ENCODE data around the gene MRPS6.

The MRPS6 gene

DNA sequence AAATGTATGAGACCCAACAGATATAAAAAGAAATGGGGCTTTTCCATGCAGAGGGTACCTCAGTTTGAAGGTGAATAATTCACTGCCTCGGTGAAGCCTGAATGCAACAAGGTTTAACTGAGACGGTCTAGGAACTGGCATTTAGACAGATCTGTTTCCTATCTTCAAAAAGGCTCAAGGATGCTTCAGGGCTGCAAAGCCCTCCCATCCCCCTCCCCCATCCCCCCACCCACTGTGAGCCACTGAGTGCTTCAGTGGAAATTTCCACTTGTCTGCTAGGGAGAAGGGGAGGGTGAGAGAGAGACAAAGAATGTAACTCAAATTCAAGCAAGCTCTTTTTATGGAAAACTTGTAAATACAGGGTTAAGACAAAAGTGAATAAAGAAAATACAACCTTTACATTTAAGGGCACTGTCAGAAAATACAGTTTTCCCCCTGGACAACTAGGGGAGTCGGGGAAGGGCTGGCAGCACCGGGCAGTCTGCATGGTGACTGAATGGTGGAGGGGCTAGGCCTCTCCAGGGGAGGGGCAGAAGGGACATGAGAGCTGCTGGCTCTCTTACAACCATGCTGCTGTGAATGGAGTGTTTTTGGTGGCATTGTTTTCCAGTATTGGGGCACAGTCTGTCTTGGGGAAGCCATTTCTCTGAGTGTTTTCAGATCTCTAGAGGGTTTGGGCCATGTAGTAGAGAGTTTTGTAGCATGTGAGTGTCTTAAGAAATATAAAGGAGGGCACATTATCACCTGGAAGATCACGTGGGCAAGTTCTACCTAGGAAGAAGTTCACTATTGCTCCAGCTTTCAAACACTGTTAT, 56.7 kb downstream of the MRPS6 start:
- DNase-seq: peak; percentile 65
- H3K4me2 ChIP-seq (ENCODE audit: low read length, poor library complexity, severe bottlenecking): no peak overlapping the region
- peak overlapping the region in 1 of 2 experiments; percentile 93 for H2BK12ac ChIP-seq (ENCODE audit: low read length in 2 of 2)
- peak overlapping the region in 1 of 2 experiments; percentile 94 for H3K14ac ChIP-seq (ENCODE audit: low read length in 2 of 2)
- peaks cover 24 to 89% of the 10 kb centered on the region in 2 experiments for H3K36me3 ChIP-seq (ENCODE audit: control insufficient read depth in 1 of 2, insufficient read depth in 2 of 2, low read depth in 1 of 2, low read length in 2 of 2)
- peaks cover 30% of the 10 kb centered on the region for H3K4me1 ChIP-seq (ENCODE audit: control insufficient read depth, insufficient read depth, low read depth, low read length)
- H3K79me1 ChIP-seq (replicated peaks; ENCODE audit: low read length, poor library complexity, severe bottlenecking): peaks cover 11% of the 10 kb centered on the region
- peak overlapping the region; percentile 67 for H4K91ac ChIP-seq (ENCODE audit: low read length)
- H2AK5ac ChIP-seq (ENCODE audit: low read length, severe bottlenecking): peak overlapping the region; percentile 37
- H3K18ac ChIP-seq (ENCODE audit: low read depth in 1 of 2, low read length in 2 of 2): peak overlapping the region; percentile 92
- H3K4ac ChIP-seq (ENCODE audit: low read depth in 1 of 2, low read length in 2 of 2): peak overlapping the region; percentile 62 to 96
- no peaks in the 10 kb centered on the region for H3K27me3 ChIP-seq (ENCODE audit: control insufficient read depth in 1 of 2, insufficient read depth in 1 of 2, low read length in 2 of 2)
- 34% methylated on average over 5 of the region's 5 CpGs for WGBS
- peak overlapping the region; percentile 90 for H3K27ac ChIP-seq (ENCODE audit: low read length, poor library complexity, severe bottlenecking)
- H2AFZ ChIP-seq (ENCODE audit: low read depth, low read length): no peak overlapping the region
- no peak overlapping the region for H2BK15ac ChIP-seq (ENCODE audit: low read depth, poor library complexity, severe bottlenecking)
- no peaks in the 10 kb centered on the region for H3K9me3 ChIP-seq (ENCODE audit: control insufficient read depth, low read length)
- no peak overlapping the region for H3K23ac ChIP-seq (ENCODE audit: low read length in 2 of 2)
- peak overlapping the region; percentile 72 for H3K9ac ChIP-seq (ENCODE audit: low read length)
- H2BK120ac ChIP-seq (ENCODE audit: low read depth, low read length): peak overlapping the region; percentile 29
- H4K8ac ChIP-seq (ENCODE audit: low read length): peak overlapping the region; percentile 29
- peak overlapping the region in 1 of 2 experiments; percentile 51 for H3K4me3 ChIP-seq (ENCODE audit: insufficient read depth in 1 of 2, low read depth in 1 of 2, low read length in 2 of 2)
- H2BK5ac ChIP-seq (ENCODE audit: low read depth, low read length, poor library complexity, severe bottlenecking): peak overlapping the region; percentile 10

DNA sequence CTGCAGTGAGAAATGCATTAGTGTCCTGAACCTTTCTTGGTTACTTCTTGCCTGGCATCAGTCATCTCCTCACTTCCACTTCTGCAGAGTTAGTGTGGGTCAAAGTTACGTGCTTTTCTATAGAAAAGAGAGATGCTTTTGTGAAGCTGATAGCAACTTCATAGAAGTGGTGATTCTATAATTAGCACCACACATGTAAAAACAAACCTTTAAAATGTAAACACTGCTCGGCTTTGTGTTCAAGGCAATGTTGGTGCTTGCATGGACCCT, 57.3 kb downstream of the MRPS6 start:
- peak overlapping the region in 1 of 2 experiments; percentile 9 for H3K4me3 ChIP-seq (ENCODE audit: insufficient read depth in 1 of 2, low read depth in 1 of 2, low read length in 2 of 2)
- H3K36me3 ChIP-seq (ENCODE audit: control insufficient read depth in 1 of 2, insufficient read depth in 2 of 2, low read depth in 1 of 2, low read length in 2 of 2): peaks cover 29 to 89% of the 10 kb centered on the region in 2 experiments
- H2AK5ac ChIP-seq (ENCODE audit: low read length, severe bottlenecking): peak overlapping the region; percentile 49
- H3K27ac ChIP-seq (ENCODE audit: low read length, poor library complexity, severe bottlenecking): peak overlapping the region; percentile 85
- no peak overlapping the region for H2BK5ac ChIP-seq (ENCODE audit: low read depth, low read length, poor library complexity, severe bottlenecking)
- no peaks in the 10 kb centered on the region for H3K9me3 ChIP-seq (ENCODE audit: control insufficient read depth, low read length)
- no peak overlapping the region for H4K8ac ChIP-seq (ENCODE audit: low read length)
- H3K4ac ChIP-seq (ENCODE audit: low read depth in 1 of 2, low read length in 2 of 2): peak overlapping the region in 1 of 2 experiments; percentile 70
- DNase-seq: no peak
- H3K9ac ChIP-seq (ENCODE audit: low read length): peak overlapping the region; percentile 62
- no peak overlapping the region for H2BK120ac ChIP-seq (ENCODE audit: low read depth, low read length)
- H3K79me1 ChIP-seq (replicated peaks; ENCODE audit: low read length, poor library complexity, severe bottlenecking): peaks cover 11% of the 10 kb centered on the region
- H3K18ac ChIP-seq (ENCODE audit: low read depth in 1 of 2, low read length in 2 of 2): peak overlapping the region; percentile 92
- no peak overlapping the region for H3K14ac ChIP-seq (ENCODE audit: low read length in 2 of 2)
- peaks cover 35% of the 10 kb centered on the region for H3K4me1 ChIP-seq (ENCODE audit: control insufficient read depth, insufficient read depth, low read depth, low read length)
- H2AFZ ChIP-seq (ENCODE audit: low read depth, low read length): no peak overlapping the region
- H2BK15ac ChIP-seq (ENCODE audit: low read depth, poor library complexity, severe bottlenecking): no peak overlapping the region
- H4K91ac ChIP-seq (ENCODE audit: low read length): no peak overlapping the region
- 33% methylated on average over 1 of the region's 2 CpGs for WGBS
- no peaks in the 10 kb centered on the region for H3K27me3 ChIP-seq (ENCODE audit: control insufficient read depth in 1 of 2, insufficient read depth in 1 of 2, low read length in 2 of 2)
- H2BK12ac ChIP-seq (ENCODE audit: low read length in 2 of 2): no peak overlapping the region
- no peak overlapping the region for H3K4me2 ChIP-seq (ENCODE audit: low read length, poor library complexity, severe bottlenecking)
- no peak overlapping the region for H3K23ac ChIP-seq (ENCODE audit: low read length in 2 of 2)

DNA sequence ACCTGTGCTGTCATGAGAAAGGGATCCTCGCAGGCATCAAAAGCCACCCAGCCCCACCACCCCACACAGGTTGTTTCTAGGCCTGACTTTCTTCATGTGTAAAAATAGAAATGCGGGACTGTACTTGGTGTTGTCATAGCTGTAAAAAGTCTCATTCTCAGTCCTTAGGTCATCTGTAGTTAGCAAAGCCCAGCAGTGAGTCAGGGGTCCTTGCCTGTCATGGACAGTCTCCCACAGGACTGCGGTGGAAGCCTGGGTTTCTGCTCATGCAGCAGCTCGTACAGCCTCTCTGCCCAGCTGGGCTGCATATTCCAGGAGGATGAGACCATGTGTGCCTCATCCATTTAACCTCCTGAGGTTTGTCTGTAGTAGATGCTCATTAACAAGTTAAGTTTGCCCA, 58.2 kb downstream of the MRPS6 start:
- H3K27me3 ChIP-seq (ENCODE audit: control insufficient read depth in 1 of 2, insufficient read depth in 1 of 2, low read length in 2 of 2): no peaks in the 10 kb centered on the region
- H3K4me3 ChIP-seq (ENCODE audit: insufficient read depth in 1 of 2, low read depth in 1 of 2, low read length in 2 of 2): no peak overlapping the region
- no peak overlapping the region for H3K4ac ChIP-seq (ENCODE audit: low read depth in 1 of 2, low read length in 2 of 2)
- H3K23ac ChIP-seq (ENCODE audit: low read length in 2 of 2): no peak overlapping the region
- WGBS: 61% methylated on average over 3 of the region's 4 CpGs
- no peak overlapping the region for H2AK5ac ChIP-seq (ENCODE audit: low read length, severe bottlenecking)
- H2AFZ ChIP-seq (ENCODE audit: low read depth, low read length): no peak overlapping the region
- no peak overlapping the region for H2BK12ac ChIP-seq (ENCODE audit: low read length in 2 of 2)
- peaks cover 9% of the 10 kb centered on the region for H3K79me1 ChIP-seq (replicated peaks; ENCODE audit: low read length, poor library complexity, severe bottlenecking)
- no peak overlapping the region for H2BK15ac ChIP-seq (ENCODE audit: low read depth, poor library complexity, severe bottlenecking)
- H3K14ac ChIP-seq (ENCODE audit: low read length in 2 of 2): no peak overlapping the region
- peak; percentile 70 for DNase-seq
- peaks cover 32% of the 10 kb centered on the region for H3K4me1 ChIP-seq (ENCODE audit: control insufficient read depth, insufficient read depth, low read depth, low read length)
- H3K27ac ChIP-seq (ENCODE audit: low read length, poor library complexity, severe bottlenecking): peak overlapping the region; percentile 28
- H2BK120ac ChIP-seq (ENCODE audit: low read depth, low read length): no peak overlapping the region
- peak overlapping the region; percentile 52 for H4K91ac ChIP-seq (ENCODE audit: low read length)
- peak overlapping the region; percentile 57 for H4K8ac ChIP-seq (ENCODE audit: low read length)
- H3K9ac ChIP-seq (ENCODE audit: low read length): peak overlapping the region; percentile 62
- no peak overlapping the region for H3K18ac ChIP-seq (ENCODE audit: low read depth in 1 of 2, low read length in 2 of 2)
- no peak overlapping the region for H2BK5ac ChIP-seq (ENCODE audit: low read depth, low read length, poor library complexity, severe bottlenecking)
- H3K36me3 ChIP-seq (ENCODE audit: control insufficient read depth in 1 of 2, insufficient read depth in 2 of 2, low read depth in 1 of 2, low read length in 2 of 2): peaks cover 31 to 87% of the 10 kb centered on the region in 2 experiments
- H3K9me3 ChIP-seq (ENCODE audit: control insufficient read depth, low read length): no peaks in the 10 kb centered on the region
- no peak overlapping the region for H3K4me2 ChIP-seq (ENCODE audit: low read length, poor library complexity, severe bottlenecking)

DNA sequence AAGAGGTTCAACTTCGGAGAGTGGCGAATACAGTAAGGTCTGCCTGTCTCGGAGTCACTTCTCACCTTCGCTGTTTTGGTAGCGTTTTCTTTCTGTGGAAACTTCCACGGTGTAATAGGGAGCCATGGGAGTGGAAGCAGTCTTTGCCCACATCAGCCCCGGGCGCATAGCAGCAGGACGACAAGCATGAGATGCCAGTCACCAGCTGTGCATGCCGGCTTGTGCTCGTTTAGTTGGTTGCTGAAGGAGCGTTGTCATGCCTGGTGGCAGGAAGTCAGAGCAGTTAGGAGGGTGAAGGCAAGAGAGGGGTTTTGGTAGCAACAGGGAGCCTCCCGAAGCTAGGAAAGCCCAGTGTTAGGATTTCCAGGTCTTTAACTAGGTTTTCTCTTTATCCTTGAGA, 58.8 kb downstream of the MRPS6 start:
- H3K18ac ChIP-seq (ENCODE audit: low read depth in 1 of 2, low read length in 2 of 2): no peak overlapping the region
- H3K4me2 ChIP-seq (ENCODE audit: low read length, poor library complexity, severe bottlenecking): no peak overlapping the region
- no peak overlapping the region for H3K4ac ChIP-seq (ENCODE audit: low read depth in 1 of 2, low read length in 2 of 2)
- no peak overlapping the region for H4K8ac ChIP-seq (ENCODE audit: low read length)
- H2AFZ ChIP-seq (ENCODE audit: low read depth, low read length): no peak overlapping the region
- no peak for DNase-seq
- H4K91ac ChIP-seq (ENCODE audit: low read length): peak overlapping the region; percentile 73
- no peak overlapping the region for H3K4me3 ChIP-seq (ENCODE audit: insufficient read depth in 1 of 2, low read depth in 1 of 2, low read length in 2 of 2)
- H3K36me3 ChIP-seq (ENCODE audit: control insufficient read depth in 1 of 2, insufficient read depth in 2 of 2, low read depth in 1 of 2, low read length in 2 of 2): peaks cover 27 to 87% of the 10 kb centered on the region in 2 experiments
- H2BK12ac ChIP-seq (ENCODE audit: low read length in 2 of 2): no peak overlapping the region
- H3K27ac ChIP-seq (ENCODE audit: low read length, poor library complexity, severe bottlenecking): peak overlapping the region; percentile 14
- no peak overlapping the region for H3K14ac ChIP-seq (ENCODE audit: low read length in 2 of 2)
- no peak overlapping the region for H3K9ac ChIP-seq (ENCODE audit: low read length)
- no peak overlapping the region for H2BK15ac ChIP-seq (ENCODE audit: low read depth, poor library complexity, severe bottlenecking)
- H2BK120ac ChIP-seq (ENCODE audit: low read depth, low read length): no peak overlapping the region
- WGBS: 96% methylated on average over 12 of the region's 13 CpGs
- no peak overlapping the region for H3K23ac ChIP-seq (ENCODE audit: low read length in 2 of 2)
- no peaks in the 10 kb centered on the region for H3K9me3 ChIP-seq (ENCODE audit: control insufficient read depth, low read length)
- H3K79me1 ChIP-seq (replicated peaks; ENCODE audit: low read length, poor library complexity, severe bottlenecking): peaks cover 7% of the 10 kb centered on the region
- peaks cover 31% of the 10 kb centered on the region for H3K4me1 ChIP-seq (ENCODE audit: control insufficient read depth, insufficient read depth, low read depth, low read length)
- H2BK5ac ChIP-seq (ENCODE audit: low read depth, low read length, poor library complexity, severe bottlenecking): no peak overlapping the region
- H3K27me3 ChIP-seq (ENCODE audit: control insufficient read depth in 1 of 2, insufficient read depth in 1 of 2, low read length in 2 of 2): no peaks in the 10 kb centered on the region
- peak overlapping the region; percentile 9 for H2AK5ac ChIP-seq (ENCODE audit: low read length, severe bottlenecking)

Data from mesenchymal stem cell (in vitro differentiated cells and primary cell).